LoVo (cell line): Measurements from ENCODE around the gene TMEM178A.
"Not testable (repeated sequence)": the region's sequence is repeated elsewhere in the genome, so short reads cannot be mapped to it uniquely, and the experiment has no call there.

Experiments
- DNase-seq: peaks from one replicate; pipeline ENCODE4 v3.0.0-alpha.2; 2016; ENCODE audit warnings: low spot score

Gene TMEM178A

DNA sequence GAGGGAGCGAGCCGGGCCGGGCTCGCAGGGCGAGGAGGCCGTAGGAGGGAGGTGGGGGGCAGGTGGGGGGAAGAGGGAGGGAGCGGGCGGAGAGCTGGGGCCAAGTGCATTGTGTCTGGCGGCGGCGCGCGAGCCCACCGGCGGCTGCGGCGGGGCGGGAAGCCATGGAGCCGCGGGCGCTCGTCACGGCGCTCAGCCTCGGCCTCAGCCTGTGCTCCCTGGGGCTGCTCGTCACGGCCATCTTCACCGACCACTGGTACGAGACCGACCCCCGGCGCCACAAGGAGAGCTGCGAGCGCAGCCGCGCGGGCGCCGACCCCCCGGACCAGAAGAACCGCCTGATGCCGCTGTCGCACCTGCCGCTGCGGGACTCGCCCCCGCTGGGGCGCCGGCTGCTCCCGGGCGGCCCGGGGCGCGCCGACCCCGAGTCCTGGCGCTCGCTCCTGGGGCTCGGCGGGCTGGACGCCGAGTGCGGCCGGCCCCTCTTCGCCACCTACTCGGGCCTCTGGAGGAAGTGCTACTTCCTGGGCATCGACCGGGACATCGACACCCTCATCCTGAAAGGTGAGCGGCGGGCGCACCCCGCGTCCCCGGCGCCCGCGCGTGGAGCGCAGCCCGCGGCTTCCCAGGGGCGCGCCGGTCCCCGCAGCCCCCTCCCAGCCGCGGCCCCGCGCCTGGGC is at the start of gene TMEM178A:
Gene TMEM178A, plus strand, starts transcription at position 107 of the 680 bp plus-strand sequence. Its CDS starts 58 bp downstream, at position 165.
- DNase-seq: no peak

DNA sequence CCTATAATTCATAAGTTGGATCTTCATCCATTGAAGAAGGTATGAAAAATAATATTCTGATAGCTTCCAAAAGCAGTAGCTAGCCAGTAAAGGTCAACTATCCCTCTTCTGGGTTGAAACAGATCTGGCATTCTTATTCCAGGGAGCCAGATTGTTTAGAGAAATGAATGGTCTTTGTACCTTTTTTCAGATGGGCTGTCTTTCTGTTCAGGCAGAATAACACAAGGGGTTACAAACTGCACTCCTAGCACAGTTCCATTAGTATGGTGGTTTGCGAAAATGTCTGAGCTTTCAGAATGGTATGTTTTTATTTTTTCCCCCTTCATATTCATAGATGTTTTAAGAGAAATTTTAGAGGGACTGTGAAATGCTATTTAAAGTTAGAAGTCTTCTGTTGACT is 47.5 kb upstream of the TMEM178A start:
- DNase-seq: no peak

DNA sequence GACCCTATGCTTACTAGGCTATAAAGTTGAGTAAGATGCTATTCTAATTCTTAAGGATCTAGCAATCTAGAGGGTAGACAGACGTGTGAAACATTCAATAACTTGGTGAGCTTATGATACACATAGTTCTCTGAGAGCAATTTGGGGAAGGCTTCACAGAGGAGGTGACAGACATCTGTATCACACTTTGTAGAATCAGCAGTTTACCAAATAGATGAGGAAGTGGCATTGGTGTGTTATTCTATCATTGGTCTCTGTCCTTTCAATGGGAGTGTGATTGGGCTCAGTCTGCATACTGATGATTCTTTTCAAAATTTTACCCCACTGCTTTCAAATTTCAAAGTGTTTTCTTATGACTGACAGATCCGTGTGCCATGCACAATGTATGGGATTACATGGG is 47.0 kb upstream of the TMEM178A start:
- no peak for DNase-seq

DNA sequence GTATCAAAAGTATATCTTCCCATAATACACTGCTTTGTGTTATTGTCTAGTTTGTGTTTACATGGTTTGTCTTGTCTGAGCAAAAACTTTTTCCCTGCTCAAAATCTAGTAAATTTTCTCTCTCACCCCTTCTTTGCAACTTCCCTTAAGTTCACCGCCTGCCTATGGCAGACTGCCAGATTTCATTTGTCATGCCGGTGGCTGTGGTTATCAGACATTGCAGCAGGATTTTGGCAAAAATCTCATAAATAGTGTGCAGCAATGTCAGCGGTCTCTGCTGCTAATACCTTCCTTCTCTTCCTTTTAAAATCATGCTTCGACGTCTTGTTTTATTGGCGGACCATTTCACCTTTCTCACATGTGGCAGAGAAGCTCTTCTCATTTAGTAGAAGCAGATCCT is 45.6 kb upstream of the TMEM178A start:
- peak; percentile 81 for DNase-seq

DNA sequence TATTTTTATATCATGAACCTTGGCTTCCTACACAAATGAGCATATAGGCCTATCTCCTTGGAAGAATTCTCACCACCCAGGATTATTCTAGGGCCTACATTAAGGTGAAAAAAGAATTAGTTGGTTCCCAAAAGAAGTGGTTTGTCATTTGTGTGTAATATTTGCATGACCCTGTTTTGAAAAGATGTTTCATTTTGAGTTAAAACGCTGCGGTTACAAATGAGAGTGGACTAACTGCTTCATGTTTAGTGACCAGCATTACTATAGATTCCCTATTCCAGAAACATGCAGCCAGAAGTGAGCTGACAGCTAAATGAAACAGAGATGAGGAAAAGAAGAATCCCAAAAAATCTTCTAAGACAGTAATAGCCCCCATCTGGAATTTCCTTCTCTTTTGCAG is 44.1 kb upstream of the TMEM178A start:
- DNase-seq: no peak

GRCh38 chr2:39622860-39623259 is 42.9 kb upstream of the TMEM178A start:
- no peak for DNase-seq

DNA sequence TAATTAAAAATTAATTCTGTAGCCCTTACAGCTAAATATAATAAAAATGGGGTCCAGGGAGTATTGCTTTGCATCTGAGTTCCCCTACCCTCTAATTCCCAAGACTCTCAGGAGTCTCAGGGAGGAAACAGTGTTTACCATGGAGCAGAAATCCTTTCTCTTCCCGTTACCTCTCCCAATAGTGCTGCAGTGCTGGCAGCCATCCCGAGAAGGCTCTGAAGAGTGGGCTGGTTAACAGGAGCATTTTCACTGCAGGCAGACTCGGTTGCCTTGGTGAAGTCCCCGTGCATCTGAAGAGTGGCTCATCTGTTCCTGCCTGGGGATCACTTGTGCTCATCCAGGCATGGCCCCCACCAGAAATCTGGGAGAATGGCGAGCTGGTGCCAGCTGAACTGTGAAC is 41.8 kb upstream of the TMEM178A start:
- DNase-seq: no peak

DNA sequence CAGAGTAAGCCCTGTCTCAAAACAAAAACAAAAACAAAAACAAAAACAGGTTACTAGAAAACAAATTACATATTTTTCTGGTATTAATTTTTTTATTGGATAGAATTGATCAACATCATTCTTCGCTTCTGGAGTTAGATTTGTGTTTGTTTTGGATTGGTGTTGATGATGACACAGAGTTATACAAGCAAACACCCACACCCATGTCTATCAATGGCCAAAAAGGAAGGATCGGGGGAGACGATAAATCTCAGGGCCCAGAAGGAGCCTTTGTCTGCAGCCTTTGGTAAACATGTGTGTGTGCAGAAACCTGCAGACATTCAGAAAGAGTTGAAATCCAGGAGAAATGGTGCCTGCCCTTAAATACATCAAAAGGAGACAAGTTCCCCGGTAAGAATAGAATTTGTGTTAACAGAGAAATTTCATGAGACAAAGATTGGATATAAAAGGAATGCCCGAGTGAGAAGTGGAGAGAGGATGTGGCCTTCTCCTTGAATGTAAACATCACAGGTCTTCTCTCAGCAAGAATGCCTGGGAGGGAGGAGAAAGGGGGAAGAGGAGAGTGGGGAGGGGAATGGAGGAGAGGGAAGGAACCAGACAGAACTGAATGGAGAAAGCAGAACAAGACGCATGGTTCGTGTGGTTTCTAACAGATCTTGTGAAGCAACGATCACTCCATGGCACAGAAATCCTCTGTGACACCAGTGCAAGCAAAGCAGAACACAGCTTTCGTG is 40.4 kb upstream of the TMEM178A start:
- no peak for DNase-seq

GRCh38 chr2:39625927-39626270 is 39.8 kb upstream of the TMEM178A start:
- no peak for DNase-seq

DNA sequence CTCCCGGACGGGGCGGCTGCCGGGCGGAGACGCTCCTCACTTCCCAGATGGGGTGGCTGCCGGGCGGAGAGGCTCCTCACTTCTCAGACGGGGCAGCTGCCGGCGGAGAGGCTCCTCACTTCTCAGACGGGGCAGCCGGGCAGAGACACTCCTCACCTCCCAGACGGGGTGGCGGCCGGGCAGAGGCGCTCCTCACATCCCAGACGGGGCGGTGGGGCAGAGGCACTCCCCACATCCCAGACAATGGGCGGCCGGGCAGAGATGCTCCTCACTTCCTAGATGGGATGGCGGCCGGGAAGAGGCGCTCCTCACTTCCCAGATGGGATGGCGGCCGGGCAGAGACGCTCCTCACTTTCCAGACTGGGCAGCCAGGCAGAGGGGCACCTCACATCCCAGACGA is 37.4 kb upstream of the TMEM178A start:
- DNase-seq: not testable (repeated sequence)

DNA sequence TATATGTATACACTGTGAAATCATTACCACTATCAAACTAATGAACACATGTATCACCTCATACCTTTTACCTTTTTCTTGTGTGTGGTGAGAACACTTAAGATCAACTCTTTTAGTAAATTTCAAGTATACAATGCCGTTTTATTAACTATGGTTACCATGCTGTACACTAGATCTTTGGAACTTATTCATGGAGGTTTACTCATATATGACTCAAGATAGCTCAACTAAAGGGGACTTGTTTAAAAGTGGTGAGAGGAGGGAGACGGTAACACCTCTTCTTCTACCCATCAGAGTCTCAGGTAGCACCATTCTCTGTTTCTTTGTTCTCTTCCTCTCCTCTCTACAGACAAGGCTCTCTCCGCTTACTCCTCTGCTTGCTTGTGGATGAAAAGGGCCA is 36.1 kb upstream of the TMEM178A start:
- no peak for DNase-seq

GRCh38 chr2:39631256-39631655 is 34.5 kb upstream of the TMEM178A start:
- no peak for DNase-seq

GRCh38 chr2:39631718-39632117 is 34.0 kb upstream of the TMEM178A start:
- peak; percentile 37 for DNase-seq

DNA sequence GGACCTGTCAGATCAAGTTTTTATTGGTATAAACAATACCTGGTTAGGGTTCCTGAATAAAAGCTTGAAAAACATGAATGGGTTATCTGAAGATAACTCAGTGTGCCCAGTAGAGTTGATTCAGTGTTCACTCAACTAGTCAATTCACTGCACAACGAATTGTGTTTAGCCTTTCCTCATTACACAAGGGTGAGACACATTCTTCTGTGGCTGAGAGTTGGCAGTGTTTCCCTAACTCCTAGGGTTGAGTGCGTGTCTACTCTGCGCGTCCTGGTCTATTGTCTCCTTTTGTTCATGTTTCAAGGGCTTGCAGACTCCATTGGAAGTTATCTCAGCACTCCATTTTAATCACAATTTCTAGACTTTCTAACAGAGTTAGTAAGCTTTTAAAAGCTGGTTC is 32.8 kb upstream of the TMEM178A start:
- no peak for DNase-seq

GRCh38 chr2:39636306-39636705 is 29.4 kb upstream of the TMEM178A start:
- no peak for DNase-seq

DNA sequence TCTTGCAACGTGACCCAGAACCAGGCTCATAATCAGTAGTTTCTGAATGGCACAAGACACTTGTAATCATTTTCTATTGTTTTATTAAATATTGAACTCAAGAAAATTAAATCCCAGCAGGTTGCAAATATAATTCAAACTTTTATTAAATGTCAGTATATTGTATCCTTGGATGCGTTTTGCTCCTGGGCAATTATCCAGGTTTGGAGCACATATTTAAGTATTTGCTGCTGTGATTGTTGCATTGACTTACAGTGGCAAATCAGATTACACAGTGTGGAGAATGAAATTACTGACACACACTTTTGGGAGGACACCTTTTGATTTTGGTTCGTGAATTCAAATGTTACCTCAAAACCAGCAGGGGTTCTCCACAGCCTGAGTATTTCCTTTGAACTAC is 27.1 kb upstream of the TMEM178A start:
- DNase-seq: no peak

DNA sequence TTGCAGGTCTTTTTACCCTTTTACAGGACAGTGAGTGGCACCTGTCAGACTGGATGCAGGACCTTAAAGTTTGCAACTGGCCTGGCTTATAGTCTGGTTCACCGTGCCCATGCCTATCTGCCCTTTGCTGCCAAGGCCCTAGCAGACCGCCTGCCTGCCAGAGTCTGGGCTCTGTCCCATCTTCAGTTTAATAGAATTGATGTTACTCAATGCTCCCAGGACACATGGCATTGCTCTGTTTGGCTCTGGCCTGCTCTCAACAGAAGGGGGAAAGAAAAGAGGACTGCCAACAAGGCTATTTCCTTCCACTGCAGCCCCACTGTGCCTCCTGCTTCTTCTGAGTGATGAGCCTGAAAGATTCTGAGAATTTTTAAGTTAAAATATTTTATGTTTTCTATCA is 25.6 kb upstream of the TMEM178A start:
- no peak for DNase-seq

GRCh38 chr2:39640681-39641080 is 25.0 kb upstream of the TMEM178A start:
- DNase-seq: no peak

DNA sequence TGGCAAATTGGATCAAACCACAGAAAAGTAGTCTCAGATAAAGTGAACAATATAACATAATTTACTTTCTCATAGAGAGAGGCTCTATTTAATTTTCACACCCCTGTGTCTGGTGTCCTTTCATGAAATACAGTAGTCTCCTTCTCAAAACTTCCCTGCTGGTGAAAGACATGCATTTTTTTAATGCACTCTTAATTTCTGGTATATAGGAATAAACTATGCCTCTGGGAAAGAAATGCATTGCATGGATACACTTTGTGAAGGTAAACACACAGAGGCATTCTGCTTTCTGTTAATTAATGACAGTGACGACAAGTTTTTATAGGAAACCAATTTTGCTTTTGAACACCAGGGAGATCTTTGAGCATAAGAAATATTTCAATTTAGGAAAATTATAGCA is 24.1 kb upstream of the TMEM178A start:
- DNase-seq: no peak

- DNase-seq: peak; percentile 44
Measured at GRCh38 chr2:39642051-39642718, 23.5 kb upstream of the TMEM178A start.

- DNase-seq: no peak
Measured at GRCh38 chr2:39645826-39646225, 19.9 kb upstream of the TMEM178A start.

GRCh38 chr2:39646267-39646666 is 19.4 kb upstream of the TMEM178A start:
- DNase-seq: no peak

GRCh38 chr2:39647104-39647765 is 18.5 kb upstream of the TMEM178A start:
- DNase-seq: no peak
